Ishikawa (cell line): Measurements from ENCODE around the gene ING3.

ENCODE experiments used
- CEBPB ChIP-seq: IDR thresholded peaks from 2 replicates; pipeline ENCODE4 v1.6.1; 2012
- CREB1 ChIP-seq: IDR thresholded peaks from 2 replicates; pipeline ENCODE4 v1.6.1; 2012; ENCODE audit warnings: low read depth
- EGR1 ChIP-seq: IDR thresholded peaks from 2 replicates; pipeline ENCODE4 v1.6.1; 2012
- EP300 ChIP-seq: IDR thresholded peaks from 2 replicates; pipeline ENCODE4 v1.6.1; 2012; ENCODE audit warnings: borderline replicate concordance
- FOXM1 ChIP-seq: IDR thresholded peaks from 2 replicates; pipeline ENCODE4 v1.6.1; 2012; ENCODE audit warnings: low read depth, borderline replicate concordance
- MAX ChIP-seq: IDR thresholded peaks from 2 replicates; pipeline ENCODE4 v1.6.1; 2012
- NFIC ChIP-seq: IDR thresholded peaks from 2 replicates; pipeline ENCODE4 v1.6.1; 2012
- RAD21 ChIP-seq: IDR thresholded peaks from 2 replicates; pipeline ENCODE4 v1.6.1; 2012; ENCODE audit warnings: low read depth
- REST ChIP-seq: IDR thresholded peaks from 2 replicates; pipeline ENCODE4 v1.6.1; 2012; ENCODE audit warnings: low read depth, mild to moderate bottlenecking
- TAF1 ChIP-seq: IDR thresholded peaks from 2 replicates; pipeline ENCODE4 v1.6.1; 2012; ENCODE audit warnings: low read depth, mild to moderate bottlenecking
- TCF12 ChIP-seq: IDR thresholded peaks from 2 replicates; pipeline ENCODE4 v1.6.1; 2012; ENCODE audit warnings: low read depth
- TEAD4 ChIP-seq: IDR thresholded peaks from 2 replicates; pipeline ENCODE4 v1.6.1; 2012
- USF1 ChIP-seq: IDR thresholded peaks from 2 replicates; pipeline ENCODE4 v1.6.1; 2012
- YY1 ChIP-seq: IDR thresholded peaks from 2 replicates; pipeline ENCODE4 v1.6.1; 2012; ENCODE audit warnings: low read depth
- ZBTB7A ChIP-seq: IDR thresholded peaks from 2 replicates; pipeline ENCODE4 v1.6.1; 2012; ENCODE audit warnings: low read depth

ING3 gene

DNA sequence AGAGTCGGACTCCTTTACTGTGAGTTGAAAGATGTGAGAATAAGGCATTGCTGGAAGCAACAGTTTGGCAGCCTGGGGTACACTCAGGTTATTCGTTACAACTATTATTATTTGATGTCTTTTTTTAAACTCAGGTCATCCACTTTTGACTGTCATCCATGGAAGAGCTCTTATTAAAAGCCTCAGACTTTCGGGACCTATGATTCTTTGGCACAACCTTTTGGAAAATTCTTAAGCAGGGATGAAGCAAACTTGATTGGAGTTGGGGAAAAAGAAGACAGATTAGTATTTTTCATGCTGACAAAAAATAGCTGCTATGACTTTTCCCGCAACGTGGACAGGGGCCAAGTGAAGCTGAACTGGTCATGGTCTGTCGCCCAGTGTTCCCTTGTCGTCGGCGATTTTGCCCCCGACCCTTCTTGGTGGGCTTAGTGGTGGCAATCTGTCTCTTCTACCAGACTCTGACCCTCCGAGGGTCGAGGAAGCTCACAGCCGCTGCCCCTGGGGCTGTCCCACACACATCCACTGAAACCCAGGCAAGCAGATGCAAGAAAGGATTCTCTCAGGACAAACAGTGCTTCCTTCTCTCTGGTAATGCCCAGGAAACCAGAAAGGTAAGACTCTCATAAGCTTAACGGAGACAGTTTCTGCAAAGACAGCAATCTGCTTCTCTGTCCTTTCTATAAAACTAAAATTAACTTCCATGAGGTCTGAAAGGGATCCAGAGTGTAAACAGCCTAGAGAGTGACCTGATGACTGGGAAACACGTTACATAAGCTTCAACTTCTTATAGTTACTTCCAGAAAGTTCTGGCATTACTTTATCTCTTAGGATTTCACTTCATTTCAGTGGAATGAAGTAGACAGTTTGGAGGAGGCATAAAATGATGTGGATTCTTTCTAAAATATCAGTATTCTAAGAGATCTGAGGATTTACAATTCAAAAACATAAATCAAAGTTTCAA, 39.0 kb downstream of the ING3 start:
- TF ChIP-seq EGR1 (no peak), EP300 (no peak), ZBTB7A (no peak), TEAD4 (no peak), TAF1 (no peak), USF1 (no peak), FOXM1 (no peak)

GRCh38 chr7:120990468-120991118, 40.0 kb downstream of the ING3 start:
- TF ChIP-seq FOXM1 (no peak), EP300 (no peak), ZBTB7A (no peak), REST (no peak), YY1 (no peak), USF1 (no peak), RAD21 (no peak), NFIC (no peak), CEBPB (no peak), TAF1 (no peak), TEAD4 (no peak), MAX (no peak), EGR1 (no peak), TCF12 (no peak), CREB1 (no peak)

DNA sequence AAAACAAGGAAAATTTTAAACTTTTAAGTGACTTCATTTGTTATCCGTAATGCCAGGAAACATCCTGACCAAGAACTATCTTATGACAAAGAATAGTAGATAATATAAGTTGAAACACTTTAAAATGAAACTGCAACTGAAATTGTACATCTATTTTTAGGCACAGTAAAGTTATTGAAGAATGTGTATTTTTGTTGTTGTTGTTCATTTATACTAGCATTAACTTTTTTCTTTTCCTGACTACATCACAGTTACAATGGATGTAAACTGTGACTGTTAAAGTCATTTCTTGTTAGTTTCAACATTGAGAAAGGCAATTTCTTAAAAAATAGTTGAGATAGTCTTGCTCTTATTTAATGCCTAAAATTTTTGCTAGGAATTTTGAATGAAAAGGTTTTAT, 40.6 kb downstream of the ING3 start:
- TF ChIP-seq ZBTB7A, result no peak
- no peak for TF ChIP-seq RAD21
- TF ChIP-seq CEBPB, result no peak
- no peak for TF ChIP-seq EP300
- TF ChIP-seq USF1, result no peak
- no peak for TF ChIP-seq REST
- TF ChIP-seq YY1, result no peak
- TF ChIP-seq TEAD4, result no peak
- no peak for TF ChIP-seq TCF12
- no peak for TF ChIP-seq EGR1
- no peak for TF ChIP-seq MAX
- no peak for TF ChIP-seq CREB1
- TF ChIP-seq NFIC, result no peak
- no peak for TF ChIP-seq FOXM1
- no peak for TF ChIP-seq TAF1

DNA sequence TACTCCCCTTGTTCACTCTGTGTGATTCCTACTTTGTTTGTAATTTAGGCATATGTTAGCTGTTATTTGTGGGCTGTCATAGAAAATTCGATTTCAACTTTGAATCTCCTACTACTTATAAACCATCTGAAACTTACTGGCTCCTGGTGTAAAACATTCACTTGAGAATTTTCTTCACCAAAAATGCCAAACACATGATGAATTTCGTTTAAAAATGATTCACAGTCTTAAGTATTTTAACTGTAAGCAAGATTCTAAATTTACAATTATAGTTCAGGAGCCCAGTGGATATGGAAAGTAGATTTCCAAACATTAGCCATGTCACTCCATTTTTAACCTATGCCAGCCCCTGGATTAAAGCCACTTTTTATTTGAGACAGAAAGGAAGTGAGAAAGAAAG, 41.0 kb downstream of the ING3 start:
- no peak for TF ChIP-seq USF1
- TF ChIP-seq MAX, result no peak
